ENCODE data around the gene DAPK3. TPM values are rescaled to one million over a fixed set of nuclear protein-coding genes. Genes with fewer than 3 reads are reported as not detected.
"Not testable (repeated sequence)": the region's sequence is repeated elsewhere in the genome, so short reads cannot be mapped to it uniquely, and the experiment has no call there.

Gene DAPK3
- total RNA-seq, 2 experiments from 2014 or later = 49.3 to 53.0 TPM

DNA sequence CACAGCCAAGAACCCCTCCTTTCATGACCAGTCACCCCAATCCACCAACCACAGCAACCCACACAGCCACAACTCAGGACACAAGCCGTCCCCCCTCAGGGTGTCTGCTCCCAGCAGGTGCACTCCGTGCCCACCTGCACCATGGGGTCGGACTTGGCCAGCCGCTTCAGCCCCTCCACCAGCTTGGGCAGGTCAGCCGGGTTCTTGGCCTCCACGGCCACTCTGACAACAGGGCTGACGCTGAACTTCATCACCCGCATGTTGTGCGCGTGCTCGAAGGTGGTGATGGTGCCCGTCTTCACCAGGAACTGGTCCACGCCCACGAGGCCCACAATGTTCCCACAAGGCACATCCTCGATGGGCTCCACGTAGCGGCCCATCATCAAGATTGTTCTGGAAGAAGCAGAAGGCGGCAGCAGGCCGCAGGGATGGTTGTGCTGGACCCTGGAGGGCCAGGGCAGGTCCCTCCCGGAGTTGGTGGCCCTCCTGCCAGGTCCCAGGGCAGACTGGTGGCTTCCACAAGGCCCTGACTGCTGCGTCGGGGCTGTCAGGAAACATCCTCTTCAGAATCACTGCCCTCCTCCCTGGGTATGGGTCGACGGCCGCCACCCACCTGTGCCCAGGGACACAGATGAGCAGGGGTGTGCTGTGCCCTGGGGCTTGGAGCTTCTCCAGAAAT lies 8.9 kb upstream of the DAPK3 start:
- DNase-seq (no peak), ATAC-seq (no peak)
- H3K4me1 Mint-ChIP-seq = peaks cover 46% of the 10 kb centered on the region
- H3K9me3 Mint-ChIP-seq (ENCODE audit: low read depth) = no peaks in the 10 kb centered on the region
- peaks cover 79% of the 10 kb centered on the region for H3K36me3 Mint-ChIP-seq
- no peak overlapping the region for H3K4me3 Mint-ChIP-seq
- CTCF ChIA-PET = interaction anchor here (0.6 to 1.0 kb wide), 2 partner anchors 185 to 227 kb away, joined by 3 read pairs; no protein-coding TSS in a partner anchor
- no peak overlapping the region for H3K27ac Mint-ChIP-seq
- no peaks in the 10 kb centered on the region for H3K27me3 Mint-ChIP-seq

DNA sequence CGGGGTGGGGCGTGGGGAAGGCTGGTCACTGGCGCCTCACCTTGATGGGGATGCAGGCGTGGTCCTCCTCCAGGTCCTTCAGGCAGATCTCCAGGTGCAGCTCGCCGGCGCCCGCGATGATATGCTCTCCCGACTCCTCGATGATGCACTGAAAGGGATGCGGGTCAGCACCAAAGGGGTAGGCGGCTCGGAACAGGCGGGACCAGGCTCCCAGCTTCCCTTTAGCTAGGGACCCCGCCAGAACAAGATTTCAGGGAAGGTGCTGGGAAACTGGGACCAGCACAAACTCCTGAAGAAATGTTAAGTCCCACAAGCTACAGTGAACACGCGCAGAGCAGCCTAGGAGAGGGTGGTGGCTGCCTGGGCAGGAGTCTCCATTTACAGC lies 8.4 kb upstream of the DAPK3 start:
- ATAC-seq (no peak), DNase-seq (no peak)
- H3K27ac Mint-ChIP-seq = peak overlapping the region; percentile 18
- peaks cover 73% of the 10 kb centered on the region for H3K36me3 Mint-ChIP-seq
- CTCF ChIA-PET = interaction anchor here (1.0 kb wide), 1 partner anchor 228 kb away, joined by 3 read pairs; no protein-coding TSS in a partner anchor
- H3K27me3 Mint-ChIP-seq = no peaks in the 10 kb centered on the region
- no peak overlapping the region for H3K4me3 Mint-ChIP-seq
- H3K9me3 Mint-ChIP-seq (ENCODE audit: low read depth) = no peaks in the 10 kb centered on the region
- H3K4me1 Mint-ChIP-seq = peaks cover 45% of the 10 kb centered on the region

DNA sequence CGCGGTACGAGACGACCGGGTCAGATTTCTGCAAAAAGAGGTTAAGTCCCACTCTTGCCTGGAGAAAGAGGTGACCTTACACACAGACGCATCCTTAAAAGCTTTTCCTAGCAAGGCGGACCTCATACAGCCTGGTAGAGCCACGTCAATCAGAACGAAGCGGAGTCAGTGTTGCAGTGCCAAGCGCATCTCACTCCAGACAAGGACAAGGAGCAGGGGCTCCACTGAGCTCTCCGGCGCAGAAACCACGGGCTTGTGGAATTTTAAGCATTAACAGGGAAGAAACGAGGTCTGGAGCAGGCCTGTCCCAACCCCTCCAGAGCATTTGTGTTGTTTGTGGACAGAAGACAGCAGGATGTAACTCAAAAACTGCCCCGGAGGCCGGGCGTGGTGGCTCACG lies 7.2 kb upstream of the DAPK3 start:
- no peak for ATAC-seq
- Mint-ChIP-seq H3K27me3 (no peaks in the 10 kb centered on the region), H3K4me3 (no peak overlapping the region), H3K36me3 (peaks cover 62% of the 10 kb centered on the region), H3K27ac (peak overlapping the region; percentile 19), H3K9me3 (ENCODE audit: low read depth) (no peaks in the 10 kb centered on the region), H3K4me1 (peaks cover 34% of the 10 kb centered on the region)
- CTCF ChIA-PET = no interaction called here
- no peak for DNase-seq

DNA sequence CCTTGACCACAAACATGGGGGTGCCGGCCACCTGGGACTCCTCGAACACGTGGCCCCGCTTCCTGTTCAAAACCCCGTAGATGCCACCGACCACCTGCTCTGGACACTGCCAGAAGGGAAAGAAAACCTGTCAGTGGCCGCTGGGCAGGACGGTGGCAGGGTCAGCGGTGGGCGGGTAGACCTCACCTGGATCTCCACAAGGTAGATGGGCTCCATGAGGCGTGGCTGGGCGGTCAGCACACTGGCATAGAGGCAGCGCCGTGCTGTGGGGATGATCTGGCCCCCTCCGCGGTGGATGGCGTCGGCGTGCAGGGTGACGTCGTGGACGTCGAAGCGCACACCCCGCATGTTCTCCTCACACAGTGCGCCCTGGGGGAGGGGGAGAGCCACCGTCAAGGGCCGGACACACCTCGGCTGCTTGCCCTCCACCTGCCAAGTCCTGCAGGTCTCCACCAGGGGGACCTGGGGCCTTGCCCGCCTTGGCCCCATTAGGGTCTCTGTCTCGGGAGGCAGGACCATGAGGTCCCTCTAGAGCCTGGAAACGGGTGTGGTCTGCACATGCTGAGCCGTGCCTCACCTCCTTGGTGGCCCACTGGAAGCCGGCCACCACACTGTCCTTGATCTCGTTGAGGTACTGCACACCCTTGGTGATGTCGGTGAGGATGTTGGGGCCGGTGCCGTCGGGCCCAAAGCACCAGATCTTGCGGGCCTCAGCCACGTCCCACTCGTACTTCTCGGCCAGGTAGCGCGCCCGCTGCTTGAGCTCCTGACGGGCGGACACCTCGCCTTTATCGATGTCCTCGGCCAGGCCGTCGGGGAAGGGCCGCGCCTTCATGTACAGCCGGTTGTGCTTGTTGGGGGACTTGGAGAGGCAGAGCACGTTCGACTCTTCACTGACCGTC lies 6.6 kb upstream of the DAPK3 start:
- CTCF ChIA-PET = interaction anchor here (1.3 kb wide), 1 partner anchor 10 kb away, joined by 8 read pairs; no protein-coding TSS in a partner anchor
- Mint-ChIP-seq H3K27ac (no peak overlapping the region), H3K36me3 (peaks cover 56% of the 10 kb centered on the region), H3K27me3 (no peaks in the 10 kb centered on the region), H3K9me3 (ENCODE audit: low read depth) (no peaks in the 10 kb centered on the region), H3K4me3 (no peak overlapping the region), H3K4me1 (peaks cover 27% of the 10 kb centered on the region)
- DNase-seq = peak; percentile 41
- ATAC-seq = no peak

DNA sequence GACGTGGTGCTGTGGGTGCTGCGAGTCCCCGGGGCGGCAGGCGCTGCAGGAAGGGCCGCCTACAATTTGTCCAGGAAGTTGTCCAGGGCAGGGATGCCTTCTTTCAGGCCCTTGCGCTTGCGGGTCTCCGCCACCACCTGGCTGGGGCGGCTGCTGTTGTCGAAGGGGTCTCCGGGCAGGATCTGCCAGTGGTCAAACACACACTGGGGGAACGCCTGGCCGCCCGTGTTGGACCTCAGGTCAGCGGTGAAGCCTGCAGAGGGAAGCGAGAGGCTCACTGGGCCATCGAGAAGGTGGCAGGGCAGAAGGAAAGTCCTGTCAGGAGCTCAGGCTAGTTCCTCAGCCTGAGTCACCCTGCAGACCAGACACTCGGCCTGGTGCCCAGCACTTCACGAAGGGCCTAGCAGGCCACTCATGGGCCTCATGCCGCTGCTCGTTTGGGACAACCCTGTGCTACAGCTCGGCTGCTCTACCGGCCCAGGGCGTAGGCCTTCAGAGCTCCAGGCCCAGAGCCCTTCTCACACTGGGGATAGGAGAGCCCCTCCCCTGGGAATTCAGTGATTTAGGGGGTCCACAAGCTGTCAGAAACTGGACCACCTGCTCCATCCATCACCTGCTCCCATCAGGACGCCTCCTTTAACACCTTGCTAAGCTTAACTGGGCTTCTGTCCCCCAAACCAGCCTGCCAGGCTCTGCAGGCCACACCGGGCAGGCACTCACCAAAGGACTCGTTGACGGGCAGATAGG lies 5.8 kb upstream of the DAPK3 start:
- H3K27ac Mint-ChIP-seq = no peak overlapping the region
- H3K4me3 Mint-ChIP-seq = no peak overlapping the region
- H3K36me3 Mint-ChIP-seq = peaks cover 47% of the 10 kb centered on the region
- ATAC-seq (no peak), DNase-seq (peak; percentile 41)
- no peaks in the 10 kb centered on the region for H3K27me3 Mint-ChIP-seq
- H3K4me1 Mint-ChIP-seq = peaks cover 21% of the 10 kb centered on the region
- no peaks in the 10 kb centered on the region for H3K9me3 Mint-ChIP-seq (ENCODE audit: low read depth)
- CTCF ChIA-PET = interaction anchor here (1.3 kb wide), 1 partner anchor 11 kb away, joined by 8 read pairs; no protein-coding TSS in a partner anchor

DNA sequence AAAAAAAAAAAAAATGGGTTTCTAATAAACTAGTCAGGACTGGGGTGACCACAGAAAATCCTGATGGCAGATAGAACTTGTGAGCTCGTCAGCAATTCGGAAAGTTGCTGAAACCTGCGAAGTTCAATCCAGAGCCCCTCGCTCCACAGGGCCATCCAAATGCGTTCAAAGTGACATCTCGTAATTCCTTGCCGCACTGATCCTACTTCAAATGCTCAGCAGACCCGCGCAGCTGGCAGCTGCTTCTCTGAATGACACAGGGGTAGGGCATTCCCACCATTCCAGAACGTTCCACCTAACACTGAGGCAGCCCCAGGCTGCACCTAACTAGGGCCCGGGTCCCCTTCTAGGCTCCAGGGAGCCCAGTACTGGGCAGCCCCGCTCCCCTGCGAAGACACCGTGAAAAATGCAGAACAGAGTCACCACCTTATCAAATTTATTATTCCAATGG lies 4.8 kb upstream of the DAPK3 start:
- Mint-ChIP-seq H3K27ac (no peak overlapping the region), H3K4me3 (no peak overlapping the region), H3K36me3 (peaks cover 37% of the 10 kb centered on the region), H3K9me3 (ENCODE audit: low read depth) (no peaks in the 10 kb centered on the region), H3K27me3 (no peaks in the 10 kb centered on the region), H3K4me1 (peaks cover 17% of the 10 kb centered on the region)
- CTCF ChIA-PET = interaction anchor here (0.8 to 0.9 kb wide), 2 partner anchors 10 to 12 kb away, joined by 3 to 4 read pairs; partner anchors contain the start of gene EEF2
- no peak for ATAC-seq
- DNase-seq = no peak

DNA sequence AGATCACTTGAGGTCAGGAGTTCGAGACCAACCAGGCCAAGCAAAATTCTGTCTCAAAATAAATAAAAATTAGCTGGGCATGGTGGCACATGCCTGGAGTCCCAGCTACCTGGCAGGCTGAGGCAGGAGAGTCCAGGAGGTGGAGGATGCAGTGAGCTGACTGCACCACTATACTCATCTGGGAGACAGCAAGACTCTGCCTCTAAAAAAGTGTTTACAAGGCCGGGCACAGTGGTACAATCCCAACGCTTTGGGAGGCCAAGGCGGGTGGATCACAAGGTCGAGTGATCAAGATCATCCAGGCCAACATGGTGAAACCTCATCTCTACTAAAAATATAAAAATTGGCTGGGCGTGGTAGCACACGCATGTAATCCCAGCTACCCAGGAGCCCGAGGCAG lies 4.2 kb upstream of the DAPK3 start:
- H3K36me3 Mint-ChIP-seq = peaks cover 35% of the 10 kb centered on the region
- peaks cover 19% of the 10 kb centered on the region for H3K4me1 Mint-ChIP-seq
- DNase-seq = no peak
- H3K9me3 Mint-ChIP-seq (ENCODE audit: low read depth) = no peaks in the 10 kb centered on the region
- no peak overlapping the region for H3K4me3 Mint-ChIP-seq
- no peaks in the 10 kb centered on the region for H3K27me3 Mint-ChIP-seq
- CTCF ChIA-PET = interaction anchor here (0.8 to 0.9 kb wide), 2 partner anchors 10 to 13 kb away, joined by 3 to 4 read pairs; partner anchors contain the start of gene EEF2
- no peak overlapping the region for H3K27ac Mint-ChIP-seq
- no peak for ATAC-seq

DNA sequence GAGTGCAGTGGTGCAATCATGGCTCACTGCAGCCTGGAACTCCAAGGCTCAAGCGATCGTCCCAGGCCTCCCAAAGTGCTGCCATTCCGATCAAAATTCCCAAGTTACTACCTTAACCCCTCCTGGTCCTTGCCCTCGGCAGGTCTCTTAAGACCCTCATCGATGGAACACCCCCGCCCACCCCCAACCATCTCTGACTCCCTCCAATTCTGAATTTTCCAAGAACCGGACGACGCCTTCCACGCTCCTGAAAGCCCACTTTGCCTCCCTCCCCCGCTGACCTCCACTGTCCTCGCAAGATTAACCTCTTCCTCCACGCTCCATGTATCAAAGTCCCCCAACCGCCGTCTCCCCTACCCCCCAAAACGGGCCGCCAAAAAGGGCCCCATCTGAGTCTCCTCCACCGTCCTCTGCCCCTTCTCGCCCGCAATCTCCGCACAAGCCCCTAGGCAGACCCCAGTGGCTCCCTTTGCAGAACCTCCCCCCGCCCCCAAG lies 539 bp downstream of the DAPK3 start:
- no peaks in the 10 kb centered on the region for H3K36me3 Mint-ChIP-seq
- DNase-seq (no peak), ATAC-seq (no peak)
- peaks cover 25% of the 10 kb centered on the region for H3K4me1 Mint-ChIP-seq
- no peaks in the 10 kb centered on the region for H3K9me3 Mint-ChIP-seq (ENCODE audit: low read depth)
- peak overlapping the region; percentile 85 for H3K27ac Mint-ChIP-seq
- peak overlapping the region; percentile 86 for H3K4me3 Mint-ChIP-seq
- CTCF ChIA-PET = interaction anchor here (0.6 to 2.2 kb wide), 8 partner anchors 14 to 862 kb away, joined by 3 to 17 read pairs (median 4); partner anchors contain the start of genes EEF2 and MRPL54
- H3K27me3 Mint-ChIP-seq = no peaks in the 10 kb centered on the region

DNA sequence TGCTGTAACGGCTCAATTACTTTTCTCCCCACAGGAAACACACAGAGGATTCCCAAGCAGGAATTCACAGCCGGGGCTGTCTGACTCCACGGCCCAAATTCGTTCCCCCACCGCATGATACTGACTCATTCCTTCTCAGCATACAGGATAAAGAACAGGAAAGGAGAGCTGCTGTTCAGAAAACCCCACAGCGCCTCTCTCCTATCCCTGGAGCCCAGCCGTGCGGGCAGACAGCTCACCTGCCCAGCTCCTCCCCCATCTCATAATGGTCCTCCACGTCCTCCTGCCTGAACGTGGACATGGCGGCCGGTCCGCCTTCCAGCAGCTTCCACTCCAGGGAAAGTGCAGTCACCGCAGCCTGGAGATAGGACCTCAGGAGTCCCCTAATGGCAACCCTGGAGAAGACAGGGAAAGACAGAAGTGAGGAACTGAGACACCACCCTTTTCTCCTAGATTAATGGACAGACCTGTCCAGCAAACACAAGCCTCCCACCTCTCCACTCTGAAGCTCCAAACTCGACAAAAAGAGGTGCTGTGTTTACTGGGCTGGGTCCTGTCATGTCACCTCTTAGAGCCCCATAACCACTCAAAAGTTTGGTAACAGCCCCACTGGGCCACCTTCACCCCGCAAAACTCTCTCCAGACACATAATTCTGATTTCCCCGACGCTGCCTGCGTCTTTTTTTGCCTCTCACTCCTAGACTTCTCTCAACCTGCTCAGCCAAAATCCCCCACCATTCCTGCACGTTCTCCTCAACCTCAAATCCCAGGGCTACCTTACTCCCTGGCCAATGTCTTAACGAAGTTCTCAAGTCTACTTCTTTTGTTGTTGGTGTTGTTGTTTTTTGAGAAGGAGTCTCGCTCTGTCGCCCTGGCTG lies 1.2 kb downstream of the DAPK3 start:
- Mint-ChIP-seq H3K27me3 (no peaks in the 10 kb centered on the region), H3K9me3 (ENCODE audit: low read depth) (no peaks in the 10 kb centered on the region), H3K36me3 (peaks cover 2% of the 10 kb centered on the region), H3K4me1 (peaks cover 25% of the 10 kb centered on the region), H3K4me3 (peak overlapping the region; percentile 86), H3K27ac (peak overlapping the region; percentile 85)
- CTCF ChIA-PET = interaction anchor here (1.2 to 2.1 kb wide), 2 partner anchors 16 to 18 kb away, joined by 6 to 12 read pairs; partner anchors contain the start of gene EEF2
- DNase-seq = no peak
- ATAC-seq = no peak

DNA sequence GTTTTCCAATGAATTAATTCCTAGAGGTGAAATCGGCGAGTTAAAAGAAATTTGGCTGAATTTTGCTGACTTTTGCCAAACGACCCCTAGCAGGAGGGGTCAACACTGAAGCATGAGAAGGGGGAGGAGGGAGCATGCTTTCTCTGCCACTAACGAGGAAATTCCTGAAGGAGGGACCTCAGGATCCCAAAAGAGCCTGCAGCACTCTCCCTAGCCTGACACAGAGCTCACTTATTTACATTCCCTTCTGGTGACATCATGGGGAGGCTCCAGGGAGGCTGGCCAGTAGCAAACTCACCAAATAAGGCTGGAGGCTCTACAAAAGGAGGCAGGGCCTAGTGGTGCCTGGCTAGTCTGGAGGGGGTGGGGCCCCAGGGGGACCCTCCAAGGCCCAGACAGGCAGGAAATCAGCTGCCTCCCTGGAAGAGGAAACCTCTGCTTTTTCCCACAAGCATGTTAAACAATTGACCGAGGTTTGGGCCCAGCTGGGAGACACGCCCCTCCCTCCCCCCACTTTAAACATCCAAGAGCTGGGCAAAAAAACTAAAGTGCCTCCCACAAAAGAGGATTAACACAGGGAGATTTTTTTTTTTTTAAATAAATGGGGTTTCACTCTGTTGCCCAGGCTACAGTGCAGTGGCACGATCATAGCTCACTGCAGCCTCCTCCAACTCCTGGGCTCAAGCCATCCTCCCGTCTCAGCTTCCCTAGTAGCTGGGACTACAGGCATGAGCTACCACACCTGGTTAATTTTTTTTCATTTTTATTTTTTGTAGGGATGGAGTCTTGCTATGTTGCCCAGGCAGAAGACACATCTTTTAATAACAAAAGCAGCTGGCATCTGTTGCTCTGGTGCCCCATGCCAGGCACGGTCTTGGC lies 2.1 kb downstream of the DAPK3 start:
- CTCF ChIA-PET = interaction anchor here (0.6 to 2.1 kb wide), 4 partner anchors 17 to 188 kb away, joined by 3 to 12 read pairs (median 5); partner anchors contain the start of gene EEF2
- DNase-seq (no peak), ATAC-seq (no peak)
- Mint-ChIP-seq H3K4me3 (no peak overlapping the region), H3K4me1 (peaks cover 25% of the 10 kb centered on the region), H3K27ac (no peak overlapping the region), H3K9me3 (ENCODE audit: low read depth) (no peaks in the 10 kb centered on the region), H3K27me3 (no peaks in the 10 kb centered on the region), H3K36me3 (peaks cover 5% of the 10 kb centered on the region)

DNA sequence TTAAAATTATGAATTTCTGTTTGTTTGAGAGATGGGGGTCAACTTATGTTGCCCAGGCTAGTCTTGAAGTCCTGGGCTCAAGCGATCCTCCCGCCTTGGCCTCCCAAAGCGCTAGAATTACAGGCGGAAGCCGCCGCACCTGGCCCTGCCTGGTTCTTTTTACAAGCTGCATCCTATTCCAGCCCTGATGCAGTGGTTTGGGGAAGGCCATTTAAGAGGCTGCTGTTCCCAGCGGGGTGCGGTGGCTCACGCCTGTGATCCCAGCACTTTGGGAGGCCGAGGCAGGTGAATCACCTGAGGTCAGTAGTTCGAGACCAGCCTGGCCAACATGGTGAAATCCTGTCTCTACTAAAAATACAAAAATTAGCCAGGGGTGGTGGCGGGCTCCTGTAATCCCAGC lies 2.9 kb downstream of the DAPK3 start:
- not testable (repeated sequence) for DNase-seq; H3K36me3 Mint-ChIP-seq; H3K9me3 Mint-ChIP-seq (ENCODE audit: low read depth); H3K27ac Mint-ChIP-seq; ATAC-seq; H3K27me3 Mint-ChIP-seq; H3K4me3 Mint-ChIP-seq
- CTCF ChIA-PET = interaction anchor here (0.6 to 2.1 kb wide), 3 partner anchors 20 to 189 kb away, joined by 3 to 12 read pairs (median 4); no protein-coding TSS in a partner anchor
- H3K4me1 Mint-ChIP-seq = peaks cover 25% of the 10 kb centered on the region
